ENCODE data around the gene WEE2.
A peak's percentile ranks its signal among the peaks of the same experiment; 100 is the strongest.
"Not testable (repeated sequence)": the region's sequence is repeated elsewhere in the genome, so short reads cannot be mapped to it uniquely, and the experiment has no call there.

WEE2 gene

DNA sequence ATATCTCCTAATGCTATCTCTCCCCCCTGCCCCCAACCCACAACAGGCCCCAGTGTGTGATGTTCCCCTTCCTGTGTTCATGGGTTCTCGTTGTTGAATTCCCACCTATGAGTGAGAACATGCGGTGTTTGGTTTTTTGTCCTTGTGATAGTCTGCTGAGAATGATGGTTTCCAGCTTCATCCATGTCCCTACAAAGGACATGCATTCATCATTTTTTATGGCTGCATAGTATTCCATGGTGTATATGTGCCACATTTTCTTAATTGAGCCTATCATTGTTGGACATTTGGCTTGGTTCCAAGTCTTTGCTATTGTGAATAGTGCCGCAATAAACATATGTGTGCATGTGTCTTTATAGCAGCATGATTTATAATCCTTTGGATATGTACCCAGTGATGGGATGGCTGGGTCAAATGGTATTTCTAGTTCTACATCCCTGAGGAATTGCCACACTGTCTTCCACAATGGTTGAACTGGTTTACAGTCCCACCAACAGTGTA lies 62.0 kb downstream of the WEE2 start:
- CTCF ChIA-PET: interaction anchor here (0.7 to 2.8 kb wide), 2 partner anchors 16 to 816 kb away, joined by 3 to 10 read pairs; no protein-coding TSS in a partner anchor
- H3K4me3 ChIP-seq (ENCODE audit: low read depth, low read length); H3K4me1 ChIP-seq (ENCODE audit: control insufficient read depth, insufficient read depth, low read length); POLR2A ChIA-PET; H3K9me3 ChIP-seq (ENCODE audit: control insufficient read depth, insufficient read depth, low read depth, low read length); H3K36me3 ChIP-seq (ENCODE audit: control insufficient read depth in 2 of 2, insufficient read depth in 1 of 2, low read length in 2 of 2); H3K27ac ChIP-seq (ENCODE audit: extremely low read depth, low read depth, low read length): not testable (repeated sequence)
- TF ChIP-seq ZNF580 (tag by site-specific recombination; IDR thresholded peaks at IDR 0.05) (0 out of 2 replicates have a peak, but pooled peaks have one; percentile 54), ZNF146 (tag by site-specific recombination; IDR thresholded peaks at IDR 0.05) (peak; percentile 91)
- TF ChIP-seq, protein P1, sequence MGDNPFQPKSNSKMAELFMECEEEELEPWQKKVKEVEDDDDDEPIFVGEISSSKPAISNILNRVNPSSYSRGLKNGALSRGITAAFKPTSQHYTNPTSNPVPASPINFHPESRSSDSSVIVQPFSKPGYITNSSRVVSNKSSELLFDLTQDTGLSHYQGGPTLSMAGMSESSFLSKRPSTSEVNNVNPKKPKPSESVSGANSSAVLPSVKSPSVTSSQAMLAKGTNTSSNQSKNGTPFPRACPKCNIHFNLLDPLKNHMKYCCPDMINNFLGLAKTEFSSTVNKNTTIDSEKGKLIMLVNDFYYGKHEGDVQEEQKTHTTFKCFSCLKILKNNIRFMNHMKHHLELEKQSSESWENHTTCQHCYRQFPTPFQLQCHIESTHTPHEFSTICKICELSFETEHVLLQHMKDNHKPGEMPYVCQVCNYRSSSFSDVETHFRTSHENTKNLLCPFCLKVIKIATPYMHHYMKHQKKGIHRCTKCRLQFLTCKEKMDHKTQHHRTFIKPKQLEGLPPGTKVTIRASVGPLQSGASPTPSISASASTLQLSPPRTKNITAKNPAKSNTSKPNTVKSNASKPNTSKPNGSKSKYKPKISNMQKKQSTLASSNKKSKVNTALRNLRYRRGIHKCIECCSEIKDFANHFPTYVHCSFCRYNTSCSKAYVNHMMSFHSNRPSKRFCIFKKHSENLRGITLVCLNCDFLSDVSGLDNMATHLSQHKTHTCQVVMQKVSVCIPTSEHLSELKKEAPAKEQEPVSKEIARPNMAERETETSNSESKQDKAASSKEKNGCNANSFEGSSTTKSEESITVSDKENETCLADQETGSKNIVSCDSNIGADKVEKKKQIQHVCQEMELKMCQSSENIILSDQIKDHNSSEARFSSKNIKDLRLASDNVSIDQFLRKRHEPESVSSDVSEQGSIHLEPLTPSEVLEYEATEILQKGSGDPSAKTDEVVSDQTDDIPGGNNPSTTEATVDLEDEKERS (tag by site-specific recombination; IDR thresholded peaks at IDR 0.05): 0 out of 2 replicates have a peak, but pooled peaks have one; percentile 18

GRCh38 chr7:141776374-141776773 lies 68.2 kb downstream of the WEE2 start, which contains the start of gene TAS2R4:
TSS of gene TAS2R4 (plus strand) at chr7:141776674. CDS start at chr7:141778489, 1,815 bp downstream.
- Histone ChIP-seq H3K36me3 (ENCODE audit: control insufficient read depth in 2 of 2, insufficient read depth in 1 of 2, low read length in 2 of 2) (peaks cover 0 to 24% of the 10 kb centered on the region in 2 experiments; a peak in 1 of 3 replicates), H3K27ac (ENCODE audit: extremely low read depth, low read depth, low read length) (no peak within 1 kb of the TSS), H3K9me3 (ENCODE audit: control insufficient read depth, insufficient read depth, low read depth, low read length) (no peaks in the 10 kb centered on the region), H3K4me3 (ENCODE audit: low read depth, low read length) (no peak within 1 kb of the TSS), H3K4me1 (ENCODE audit: control insufficient read depth, insufficient read depth, low read length) (no peaks in the 10 kb centered on the region)
- ChIA-PET CTCF (interaction anchor here (0.6 to 1.4 kb wide), 3 partner anchors 10 to 126 kb away, joined by 3 to 4 read pairs (median 3); no protein-coding TSS in a partner anchor), POLR2A (no interaction called here)
- no peak for TF ChIP-seq ZNF621 (tag by site-specific recombination; IDR thresholded peaks at IDR 0.05)
- no peak for TF ChIP-seq ZNF239 (tag by site-specific recombination; IDR thresholded peaks at IDR 0.05)
- no peak for TF ChIP-seq ZNF76 (tag by site-specific recombination; IDR thresholded peaks at IDR 0.05; ENCODE audit: borderline replicate concordance, low read depth)
- TF ChIP-seq ZNF544 (tag by site-specific recombination; IDR thresholded peaks at IDR 0.05): no peak
- no peak for TF ChIP-seq ZNF555 (tag by site-specific recombination; conservative IDR thresholded peaks at IDR 0.05)
- no peak for TF ChIP-seq PRDM10 (tag by site-specific recombination; IDR thresholded peaks at IDR 0.05)
- TF ChIP-seq OSR2 (tag by site-specific recombination; IDR thresholded peaks at IDR 0.05): no peak
- TF ChIP-seq ZNF530 (tag by site-specific recombination; IDR thresholded peaks at IDR 0.05; ENCODE audit: low read depth): no peak
- no peak for TF ChIP-seq ZNF169 (tag by site-specific recombination; IDR thresholded peaks at IDR 0.05)
- no peak for TF ChIP-seq ZBTB10 (tag by site-specific recombination; IDR thresholded peaks at IDR 0.05)
- TF ChIP-seq KLF10 (tag by site-specific recombination; IDR thresholded peaks at IDR 0.05): no peak
- no peak for TF ChIP-seq ZNF776 (tag by site-specific recombination; IDR thresholded peaks at IDR 0.05; ENCODE audit: borderline replicate concordance)
- no peak for TF ChIP-seq BCL6B (tag by site-specific recombination; IDR thresholded peaks at IDR 0.05)

All from HEK293 (cell line).